Activated naive CD8-positive, alpha-beta T cell treated with anti-CD3 and anti-CD28 coated beads, Interleukin-2, amount 50 U/mL, for 24 hours (primary cell): Measurements from ENCODE around the gene PARP12.
A peak's percentile ranks its signal among the peaks of the same experiment; 100 is the strongest.

ENCODE experiments used
- ATAC-seq: fragments of 150-1000 bp; cut with Tn5 transposase; one replicate; pipeline ENCODE4 v1.10.0; 2021
- DNase-seq: peaks from one replicate; pipeline ENCODE4 v3.0.0; 2021
- H3K27ac Mint-ChIP-seq: one replicate; pipeline ENCODE4 v1.8.0; 2021; ENCODE audit warnings: mild to moderate bottlenecking, mixed read lengths
- H3K27me3 Mint-ChIP-seq: one replicate; pipeline ENCODE4 v1.8.0; 2021; ENCODE audit warnings: mixed read lengths
- H3K36me3 Mint-ChIP-seq: one replicate; pipeline ENCODE4 v1.8.0; 2021; ENCODE audit warnings: low read depth, mixed read lengths
- H3K4me1 Mint-ChIP-seq: one replicate; pipeline ENCODE4 v1.8.0; 2021; ENCODE audit warnings: mixed read lengths
- H3K4me3 Mint-ChIP-seq: one replicate; pipeline ENCODE4 v1.8.0; 2021; ENCODE audit warnings: mild to moderate bottlenecking, moderate library complexity, mixed read lengths
- H3K9me3 Mint-ChIP-seq: one replicate; pipeline ENCODE4 v1.8.0; 2021; ENCODE audit warnings: mixed read lengths

PARP12 gene

GRCh38 chr7:140068033-140068432 is 5.3 kb upstream of the PARP12 start:
- Mint-ChIP-seq H3K27me3 (no peaks in the 10 kb centered on the region), H3K27ac (no peak overlapping the region), H3K4me1 (peaks cover 12% of the 10 kb centered on the region), H3K4me3 (no peak overlapping the region), H3K36me3 (peaks cover 14% of the 10 kb centered on the region), H3K9me3 (peaks cover 31% of the 10 kb centered on the region)
- no peak for ATAC-seq
- DNase-seq: no peak

DNA sequence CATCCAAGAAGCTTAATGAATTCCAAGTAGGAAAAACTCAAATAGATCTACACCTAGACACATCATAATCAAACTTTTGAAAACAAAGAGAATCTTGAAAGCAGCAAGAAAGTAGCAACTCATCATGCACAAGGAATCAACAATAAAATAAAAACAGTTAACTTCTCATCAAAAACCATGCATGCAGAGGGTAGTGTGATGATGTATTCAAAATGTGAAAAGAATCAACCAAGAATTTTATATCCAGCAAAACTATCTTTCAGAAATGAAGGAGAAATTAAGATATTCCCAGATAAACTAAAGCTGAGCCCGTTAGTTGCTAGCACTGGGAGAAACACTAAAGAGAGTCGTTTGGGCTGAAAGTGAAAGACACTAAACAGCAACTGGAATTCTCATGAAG is 4.3 kb upstream of the PARP12 start:
- Mint-ChIP-seq H3K9me3 (peaks cover 31% of the 10 kb centered on the region), H3K36me3 (peaks cover 14% of the 10 kb centered on the region), H3K4me1 (peaks cover 14% of the 10 kb centered on the region), H3K27me3 (no peaks in the 10 kb centered on the region), H3K27ac (no peak overlapping the region), H3K4me3 (no peak overlapping the region)
- DNase-seq (no peak), ATAC-seq (no peak)

DNA sequence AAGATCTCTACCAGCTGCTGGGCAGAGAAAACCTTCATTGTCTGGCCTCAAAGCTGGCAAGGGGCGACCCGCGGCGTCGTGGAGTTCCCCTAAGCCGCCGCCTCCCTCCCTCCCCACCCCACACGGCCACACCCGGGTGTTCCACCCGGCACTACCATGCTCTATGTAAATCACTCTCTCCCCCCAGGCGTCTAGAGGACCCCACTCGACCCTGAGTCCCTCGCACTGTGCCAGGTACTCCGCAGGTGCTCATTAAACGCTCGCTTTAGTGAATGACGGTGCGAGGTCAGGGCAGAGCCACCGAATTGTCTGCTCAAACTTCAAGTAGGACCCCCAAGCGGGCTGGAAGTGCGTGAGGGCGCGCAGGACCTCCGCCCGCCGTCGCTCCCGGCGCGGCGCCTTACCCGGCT is 628 bp downstream of the PARP12 start:
- Mint-ChIP-seq H3K27me3 (no peaks in the 10 kb centered on the region), H3K27ac (peak overlapping the region; percentile 84), H3K4me3 (peak overlapping the region; percentile 82), H3K9me3 (peaks cover 16% of the 10 kb centered on the region), H3K36me3 (peaks cover 22% of the 10 kb centered on the region), H3K4me1 (peaks cover 40% of the 10 kb centered on the region)
- ATAC-seq (peak; percentile 34), DNase-seq (peak; percentile 44)

- Mint-ChIP-seq H3K27ac (peak overlapping the region; percentile 84), H3K9me3 (peaks cover 10% of the 10 kb centered on the region), H3K27me3 (no peaks in the 10 kb centered on the region), H3K4me1 (peaks cover 40% of the 10 kb centered on the region), H3K4me3 (peak overlapping the region; percentile 82), H3K36me3 (peaks cover 19% of the 10 kb centered on the region)
- no peak for DNase-seq
- no peak for ATAC-seq
These were observed 1.2 kb downstream of the PARP12 start for GRCh38 chr7:140061607-140061930.

GRCh38 chr7:140060788-140061606 is 1.8 kb downstream of the PARP12 start:
- Mint-ChIP-seq H3K9me3 (peaks cover 4% of the 10 kb centered on the region), H3K4me3 (peak overlapping the region; percentile 82), H3K4me1 (peaks cover 44% of the 10 kb centered on the region), H3K27me3 (no peaks in the 10 kb centered on the region), H3K36me3 (peaks cover 17% of the 10 kb centered on the region), H3K27ac (peak overlapping the region; percentile 84)
- DNase-seq (no peak), ATAC-seq (no peak)

- Mint-ChIP-seq H3K4me1 (peaks cover 47% of the 10 kb centered on the region), H3K27me3 (no peaks in the 10 kb centered on the region), H3K27ac (peak overlapping the region; percentile 84), H3K4me3 (peak overlapping the region; percentile 82), H3K36me3 (peaks cover 17% of the 10 kb centered on the region), H3K9me3 (no peaks in the 10 kb centered on the region)
- DNase-seq (no peak), ATAC-seq (no peak)
These were observed 2.5 kb downstream of the PARP12 start for GRCh38 chr7:140060243-140060630.

DNA sequence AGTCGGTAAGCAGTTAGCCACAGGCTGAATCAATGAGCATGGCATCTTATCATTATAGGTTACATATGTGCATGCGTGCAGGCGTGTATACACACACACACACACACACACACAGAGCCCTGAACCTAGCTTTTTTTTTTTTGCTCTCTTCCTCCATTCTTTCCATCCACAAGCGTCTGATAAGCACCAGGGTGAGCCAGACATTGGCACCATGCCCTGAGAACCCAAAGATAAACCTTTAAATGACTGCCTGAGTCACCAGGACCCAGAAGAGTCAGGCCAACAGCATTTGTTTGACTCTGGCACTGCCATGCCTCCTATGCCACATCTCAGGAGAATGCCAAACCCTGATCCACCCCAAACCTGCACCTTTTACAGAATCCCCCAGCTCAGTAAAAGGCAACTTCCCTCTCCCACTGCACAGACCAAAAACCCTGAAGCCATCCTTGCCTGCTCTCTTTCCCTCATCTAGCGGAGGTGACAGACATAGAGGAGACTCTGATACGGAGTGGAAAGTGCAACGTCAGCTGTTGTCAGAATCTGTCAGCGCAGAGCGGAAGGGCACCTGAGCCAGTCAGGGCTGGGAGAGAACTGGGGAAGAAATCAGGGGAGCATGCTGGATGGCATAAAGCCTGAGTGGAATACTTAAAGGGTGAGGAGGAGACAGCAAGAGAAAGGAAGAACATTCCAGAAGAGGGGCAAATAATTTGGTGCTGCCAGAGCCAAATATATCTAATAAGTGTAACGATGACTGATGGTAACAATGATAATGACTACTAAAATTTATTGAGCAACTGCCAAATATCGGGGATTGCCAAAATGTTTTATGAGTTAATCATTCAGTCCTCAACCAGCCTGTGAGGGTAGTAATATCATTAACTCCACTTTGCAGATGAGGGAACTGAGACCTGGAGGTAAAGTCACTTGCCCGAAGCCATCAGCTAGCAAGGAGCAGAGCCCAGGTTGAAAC is 3.2 kb downstream of the PARP12 start:
- H3K9me3 Mint-ChIP-seq: no peaks in the 10 kb centered on the region
- H3K36me3 Mint-ChIP-seq: peaks cover 18% of the 10 kb centered on the region
- peaks cover 53% of the 10 kb centered on the region for H3K4me1 Mint-ChIP-seq
- peak overlapping the region; percentile 22 for H3K4me3 Mint-ChIP-seq
- ATAC-seq (peak; percentile 39), DNase-seq (peak; percentile 46)
- H3K27ac Mint-ChIP-seq: peak overlapping the region; percentile 60
- no peaks in the 10 kb centered on the region for H3K27me3 Mint-ChIP-seq

DNA sequence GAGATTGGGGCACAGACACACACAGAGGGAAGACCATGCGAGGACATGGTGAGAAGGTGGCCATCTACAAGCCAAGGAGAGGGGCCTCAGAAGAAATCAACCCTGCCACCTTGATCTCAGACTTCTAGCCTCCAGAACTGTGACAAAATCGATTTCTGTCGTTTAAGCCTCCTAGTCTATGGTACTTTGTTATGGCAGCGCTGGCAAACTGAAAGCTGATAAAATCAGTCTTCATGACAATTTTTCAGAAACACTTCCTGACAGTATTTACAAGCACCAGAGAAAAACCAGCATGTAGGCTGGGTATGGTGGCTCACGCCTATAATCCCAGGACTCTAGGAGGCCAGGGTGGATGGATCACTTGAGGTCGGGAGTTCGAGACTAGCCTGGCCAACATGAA is 4.2 kb downstream of the PARP12 start:
- Mint-ChIP-seq H3K27me3 (no peaks in the 10 kb centered on the region), H3K4me3 (no peak overlapping the region), H3K36me3 (peaks cover 28% of the 10 kb centered on the region), H3K9me3 (no peaks in the 10 kb centered on the region), H3K27ac (no peak overlapping the region), H3K4me1 (peaks cover 62% of the 10 kb centered on the region)
- ATAC-seq (no peak), DNase-seq (no peak)

- Mint-ChIP-seq H3K9me3 (no peaks in the 10 kb centered on the region), H3K36me3 (peaks cover 36% of the 10 kb centered on the region), H3K27ac (no peak overlapping the region), H3K27me3 (no peaks in the 10 kb centered on the region), H3K4me1 (peaks cover 61% of the 10 kb centered on the region), H3K4me3 (no peak overlapping the region)
- ATAC-seq (no peak), DNase-seq (no peak)
These were observed 5.6 kb downstream of the PARP12 start for GRCh38 chr7:140057143-140057535.

DNA sequence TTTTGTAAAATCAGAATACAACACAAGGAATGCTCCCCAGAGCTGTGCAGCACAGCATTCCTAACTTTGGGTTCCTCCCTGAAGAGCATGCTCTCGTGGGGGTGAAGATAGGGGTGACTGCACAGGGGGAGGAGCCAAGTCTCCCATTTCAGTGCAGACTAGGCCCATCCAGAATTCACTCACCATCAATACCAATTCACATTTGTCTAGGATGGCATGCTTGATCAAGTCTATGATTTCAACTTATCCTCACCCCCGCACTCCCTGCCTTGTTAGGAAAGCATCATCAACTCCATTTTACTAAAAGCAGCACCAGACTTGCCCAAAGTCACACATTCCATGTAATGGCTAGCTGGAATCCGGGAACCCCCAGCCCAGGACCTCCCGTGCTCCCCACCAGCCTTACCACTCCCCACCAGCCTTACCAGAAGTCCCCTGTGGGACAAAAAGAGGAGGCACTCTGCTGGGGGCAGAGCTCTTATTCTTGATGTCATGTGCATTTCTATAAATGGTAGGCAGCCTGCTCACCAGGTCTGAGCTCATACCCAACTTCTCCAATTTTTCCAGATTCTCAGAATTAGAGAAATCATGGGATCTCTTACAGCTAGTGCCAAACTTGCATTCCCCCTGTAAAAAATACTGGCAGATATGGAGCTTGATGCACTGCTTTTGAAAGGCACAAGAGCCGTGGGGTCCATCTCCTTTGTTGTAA is 6.2 kb downstream of the PARP12 start:
- H3K4me3 Mint-ChIP-seq: no peak overlapping the region
- peaks cover 59% of the 10 kb centered on the region for H3K4me1 Mint-ChIP-seq
- no peak overlapping the region for H3K27ac Mint-ChIP-seq
- DNase-seq (no peak), ATAC-seq (no peak)
- no peaks in the 10 kb centered on the region for H3K9me3 Mint-ChIP-seq
- H3K27me3 Mint-ChIP-seq: no peaks in the 10 kb centered on the region
- H3K36me3 Mint-ChIP-seq: peaks cover 39% of the 10 kb centered on the region

- Mint-ChIP-seq H3K4me1 (peaks cover 52% of the 10 kb centered on the region), H3K4me3 (no peak overlapping the region), H3K27ac (no peak overlapping the region), H3K27me3 (no peaks in the 10 kb centered on the region), H3K36me3 (peaks cover 38% of the 10 kb centered on the region), H3K9me3 (no peaks in the 10 kb centered on the region)
- ATAC-seq (no peak), DNase-seq (no peak)
These were observed 6.9 kb downstream of the PARP12 start for GRCh38 chr7:140055833-140056232.

DNA sequence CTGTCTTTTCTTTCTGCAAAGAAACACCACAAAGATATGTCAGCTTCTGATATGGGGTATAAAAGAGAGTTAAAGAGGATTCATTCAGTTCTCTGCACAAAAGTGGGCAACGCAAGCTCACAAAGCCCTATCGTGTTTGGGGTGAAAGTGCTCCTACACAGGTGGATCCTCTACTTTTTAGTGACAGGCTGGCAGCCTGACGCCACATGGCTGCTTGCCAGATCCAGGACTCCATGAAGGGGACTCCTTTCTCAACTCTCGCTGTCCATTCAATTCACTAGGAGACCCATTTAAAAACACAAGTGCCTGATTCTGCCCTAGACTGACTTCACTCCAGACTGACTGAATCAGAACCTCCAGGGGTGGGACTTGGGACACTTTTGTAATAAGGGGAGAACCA is 8.0 kb downstream of the PARP12 start:
- Mint-ChIP-seq H3K27ac (peak overlapping the region; percentile 55), H3K27me3 (no peaks in the 10 kb centered on the region), H3K4me3 (no peak overlapping the region), H3K36me3 (peaks cover 37% of the 10 kb centered on the region), H3K9me3 (no peaks in the 10 kb centered on the region), H3K4me1 (peaks cover 41% of the 10 kb centered on the region)
- no peak for DNase-seq
- ATAC-seq: no peak

- H3K4me1 Mint-ChIP-seq: peaks cover 33% of the 10 kb centered on the region
- DNase-seq (no peak), ATAC-seq (no peak)
- H3K36me3 Mint-ChIP-seq: peaks cover 37% of the 10 kb centered on the region
- H3K27ac Mint-ChIP-seq: peak overlapping the region; percentile 55
- no peaks in the 10 kb centered on the region for H3K27me3 Mint-ChIP-seq
- no peaks in the 10 kb centered on the region for H3K9me3 Mint-ChIP-seq
- peak overlapping the region; percentile 9 for H3K4me3 Mint-ChIP-seq
These were observed 8.8 kb downstream of the PARP12 start for GRCh38 chr7:140053812-140054539.

DNA sequence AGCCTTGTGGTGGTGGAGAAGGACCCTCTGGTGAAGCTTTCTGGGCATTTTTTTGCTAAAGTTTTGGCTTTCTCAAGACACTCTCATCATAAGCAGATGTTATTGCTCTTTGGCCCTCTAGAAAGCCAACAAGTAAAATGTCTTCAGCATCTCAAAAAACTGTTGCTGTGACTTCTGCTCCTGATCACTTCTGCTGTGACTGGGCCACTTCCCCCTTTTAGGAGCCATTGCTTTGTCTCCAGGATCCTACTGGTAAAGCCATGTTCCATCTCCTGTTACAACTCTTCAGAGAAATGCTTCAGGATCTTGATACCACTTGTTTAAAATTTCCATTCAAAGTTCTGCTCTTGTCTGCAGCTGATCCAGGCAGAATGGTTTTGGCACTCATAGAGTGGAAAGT is 10.9 kb downstream of the PARP12 start:
- peaks cover 27% of the 10 kb centered on the region for H3K4me1 Mint-ChIP-seq
- no peak overlapping the region for H3K4me3 Mint-ChIP-seq
- H3K36me3 Mint-ChIP-seq: peaks cover 28% of the 10 kb centered on the region
- H3K27ac Mint-ChIP-seq: no peak overlapping the region
- DNase-seq (no peak), ATAC-seq (no peak)
- H3K9me3 Mint-ChIP-seq: no peaks in the 10 kb centered on the region
- no peaks in the 10 kb centered on the region for H3K27me3 Mint-ChIP-seq
